ENCODE data around the gene CCDC33.

DNA sequence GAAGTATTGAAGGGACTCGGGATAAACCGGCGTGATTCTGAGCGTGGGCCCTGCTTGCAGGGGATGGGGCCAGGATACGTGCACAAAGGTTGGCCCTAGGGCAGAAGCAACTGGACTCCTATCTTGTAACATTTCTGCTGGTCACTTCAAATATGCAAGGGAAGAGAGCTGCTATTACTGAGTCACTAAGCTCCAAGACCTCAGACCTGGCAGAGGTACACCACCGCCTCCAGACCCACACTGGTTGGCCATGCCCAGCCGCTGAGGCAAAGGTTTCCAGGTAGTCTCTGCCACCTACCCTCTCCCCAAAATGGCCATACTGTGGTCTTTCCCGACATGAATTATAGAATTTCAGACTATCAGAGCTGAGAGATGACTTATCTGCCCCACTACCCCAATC, 20.2 kb upstream of the CCDC33 start:
- TF ChIP-seq, protein P1, sequence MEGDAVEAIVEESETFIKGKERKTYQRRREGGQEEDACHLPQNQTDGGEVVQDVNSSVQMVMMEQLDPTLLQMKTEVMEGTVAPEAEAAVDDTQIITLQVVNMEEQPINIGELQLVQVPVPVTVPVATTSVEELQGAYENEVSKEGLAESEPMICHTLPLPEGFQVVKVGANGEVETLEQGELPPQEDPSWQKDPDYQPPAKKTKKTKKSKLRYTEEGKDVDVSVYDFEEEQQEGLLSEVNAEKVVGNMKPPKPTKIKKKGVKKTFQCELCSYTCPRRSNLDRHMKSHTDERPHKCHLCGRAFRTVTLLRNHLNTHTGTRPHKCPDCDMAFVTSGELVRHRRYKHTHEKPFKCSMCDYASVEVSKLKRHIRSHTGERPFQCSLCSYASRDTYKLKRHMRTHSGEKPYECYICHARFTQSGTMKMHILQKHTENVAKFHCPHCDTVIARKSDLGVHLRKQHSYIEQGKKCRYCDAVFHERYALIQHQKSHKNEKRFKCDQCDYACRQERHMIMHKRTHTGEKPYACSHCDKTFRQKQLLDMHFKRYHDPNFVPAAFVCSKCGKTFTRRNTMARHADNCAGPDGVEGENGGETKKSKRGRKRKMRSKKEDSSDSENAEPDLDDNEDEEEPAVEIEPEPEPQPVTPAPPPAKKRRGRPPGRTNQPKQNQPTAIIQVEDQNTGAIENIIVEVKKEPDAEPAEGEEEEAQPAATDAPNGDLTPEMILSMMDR (conservative IDR thresholded peaks at IDR 0.05; ENCODE audit: low read depth, low read length) = no peak
- TF ChIP-seq EZH2 (IDR thresholded peaks at IDR 0.05; ENCODE audit: low read length, unreplicated experiment) (no peak), EZH2phosphoT487 (IDR thresholded peaks at IDR 0.05; ENCODE audit: borderline replicate concordance, low read length) (no peak)

Data from PC-3 (cell line).